ENCODE measurements around the gene CCDC71L. TPM values are rescaled to one million over a fixed set of nuclear protein-coding genes. Genes with fewer than 3 reads are reported as not detected.

CCDC71L gene
- total and polyA plus RNA-seq, 2 experiments from 2014 or later: 7.2 to 23.1 TPM

GRCh38 chr7:106643216-106644000 lies 17.6 kb downstream of the CCDC71L start:
- TF ChIP-seq CTCF (IDR thresholded peaks at IDR 0.05; ENCODE audit: low read depth, low read length): no peak
- DNase-seq (ENCODE audit: low read depth in 1 of 2, low spot score in 1 of 2): peak in 1 of 2 donors; percentile 21
- Histone ChIP-seq H3K27me3 (no peaks in the 10 kb centered on the region), H3K4me3 (no peak overlapping the region), H3K27ac (no peak overlapping the region), H3K9me3 (ENCODE audit: low read depth) (no peaks in the 10 kb centered on the region), H3K36me3 (no peaks in the 10 kb centered on the region), H3K4me1 (ENCODE audit: low read depth) (no peaks in the 10 kb centered on the region)

DNA sequence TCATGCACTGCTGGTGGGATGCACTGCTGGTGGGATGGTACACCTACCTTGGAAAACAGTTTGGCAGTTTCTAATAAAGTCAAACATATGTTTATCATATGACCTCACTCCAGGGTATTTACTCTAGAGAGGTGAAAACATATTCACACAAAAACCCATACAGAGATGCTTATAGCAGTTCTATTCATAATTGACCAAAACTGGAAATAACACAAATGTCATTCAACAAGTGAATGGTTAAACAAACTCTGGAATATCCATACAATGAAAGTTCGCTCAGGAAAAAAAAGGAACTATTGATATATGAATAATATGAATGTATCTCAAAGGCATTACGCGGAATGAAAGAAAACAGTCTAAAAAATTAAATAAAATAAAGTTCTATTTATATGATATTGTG lies 19.5 kb downstream of the CCDC71L start:
- Histone ChIP-seq H3K36me3 (no peaks in the 10 kb centered on the region), H3K27ac (no peak overlapping the region), H3K4me3 (no peak overlapping the region), H3K27me3 (no peaks in the 10 kb centered on the region), H3K9me3 (ENCODE audit: low read depth) (no peaks in the 10 kb centered on the region), H3K4me1 (ENCODE audit: low read depth) (no peaks in the 10 kb centered on the region)
- no peak for TF ChIP-seq CTCF (IDR thresholded peaks at IDR 0.05; ENCODE audit: low read depth, low read length)
- no peak for DNase-seq (ENCODE audit: low read depth in 1 of 2, low spot score in 1 of 2)

- Histone ChIP-seq H3K27me3 (no peaks in the 10 kb centered on the region), H3K27ac (no peak overlapping the region), H3K36me3 (no peaks in the 10 kb centered on the region), H3K9me3 (ENCODE audit: low read depth) (no peaks in the 10 kb centered on the region), H3K4me3 (no peak overlapping the region), H3K4me1 (ENCODE audit: low read depth) (no peaks in the 10 kb centered on the region)
- peak in 1 of 2 donors; percentile 45 for DNase-seq (ENCODE audit: low read depth in 1 of 2, low spot score in 1 of 2)
- no peak for TF ChIP-seq CTCF (IDR thresholded peaks at IDR 0.05; ENCODE audit: low read depth, low read length)
Observed at GRCh38 chr7:106640368-106641141, 20.4 kb downstream of the CCDC71L start.

GRCh38 chr7:106639476-106640334 lies 21.3 kb downstream of the CCDC71L start:
- Histone ChIP-seq H3K4me3 (no peak overlapping the region), H3K27me3 (no peaks in the 10 kb centered on the region), H3K27ac (no peak overlapping the region), H3K36me3 (no peaks in the 10 kb centered on the region), H3K9me3 (ENCODE audit: low read depth) (no peaks in the 10 kb centered on the region), H3K4me1 (ENCODE audit: low read depth) (no peaks in the 10 kb centered on the region)
- no peak for TF ChIP-seq CTCF (IDR thresholded peaks at IDR 0.05; ENCODE audit: low read depth, low read length)
- DNase-seq (ENCODE audit: low read depth in 1 of 2, low spot score in 1 of 2): no peak

DNA sequence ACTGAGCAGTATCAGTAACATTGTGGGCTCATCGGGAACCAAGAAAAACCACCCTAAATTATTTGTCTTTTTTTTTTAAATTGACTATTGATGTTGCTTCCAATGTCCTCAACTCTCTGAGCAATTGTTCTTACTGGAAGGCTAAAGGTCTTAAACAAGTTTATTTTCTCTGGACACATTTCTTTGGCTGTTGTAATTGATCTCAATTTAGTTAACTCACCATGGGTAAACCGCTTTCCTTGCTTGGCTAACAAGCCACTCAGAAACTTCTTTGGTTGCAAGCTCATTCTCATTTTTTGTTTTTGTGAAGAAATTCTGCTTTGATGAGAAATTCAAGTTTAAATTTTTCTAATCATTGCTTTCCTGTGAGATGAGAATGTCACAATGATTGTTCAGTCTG lies 25.5 kb downstream of the CCDC71L start:
- Histone ChIP-seq H3K36me3 (no peaks in the 10 kb centered on the region), H3K4me1 (ENCODE audit: low read depth) (no peaks in the 10 kb centered on the region), H3K9me3 (ENCODE audit: low read depth) (no peaks in the 10 kb centered on the region), H3K27ac (no peak overlapping the region), H3K4me3 (no peak overlapping the region), H3K27me3 (no peaks in the 10 kb centered on the region)
- TF ChIP-seq CTCF (IDR thresholded peaks at IDR 0.05; ENCODE audit: low read depth, low read length): no peak
- DNase-seq (ENCODE audit: low read depth in 1 of 2, low spot score in 1 of 2): no peak
